PC-9 (cell line): Measurements from ENCODE around the gene MAPT.

Experiments
- EZH2 ChIP-seq: fragments of 200-600 bp; sonication (generic); IDR thresholded peaks from 2 replicates; pipeline ENCODE4 v1.8.0; 2017; ENCODE audit warnings: antibody characterized with exemption, low read depth
- TF ChIP-seq, protein P1 (sequence below): fragments of 200-600 bp; sonication (generic); conservative IDR thresholded peaks from 2 replicates; pipeline ENCODE4 v1.6.1; 2017; ENCODE audit warnings: mixed run types, antibody characterized with exemption, mild to moderate bottlenecking, moderate library complexity

DNA sequence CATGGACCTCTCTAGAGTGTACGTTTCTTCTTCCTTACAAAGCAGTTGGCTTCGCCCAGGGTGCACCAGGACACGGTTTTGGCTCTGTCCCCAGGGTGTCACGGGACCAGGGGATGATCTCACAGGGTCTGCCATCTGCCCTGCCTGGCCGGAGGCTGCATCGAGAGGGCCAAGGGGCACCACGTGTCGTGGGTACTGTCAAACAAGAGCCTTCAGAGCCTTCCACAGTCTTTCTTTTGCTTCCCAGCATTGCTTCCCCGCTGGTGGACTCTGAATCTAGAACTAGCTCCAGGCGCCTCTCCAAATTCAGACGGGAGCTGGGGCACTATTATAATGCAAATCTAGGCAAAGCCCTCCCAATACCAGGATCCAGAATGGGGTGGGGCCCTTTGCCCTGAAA lies 47.9 kb downstream of the MAPT start:
- TF ChIP-seq EZH2, result no peak
- TF ChIP-seq, protein P1, sequence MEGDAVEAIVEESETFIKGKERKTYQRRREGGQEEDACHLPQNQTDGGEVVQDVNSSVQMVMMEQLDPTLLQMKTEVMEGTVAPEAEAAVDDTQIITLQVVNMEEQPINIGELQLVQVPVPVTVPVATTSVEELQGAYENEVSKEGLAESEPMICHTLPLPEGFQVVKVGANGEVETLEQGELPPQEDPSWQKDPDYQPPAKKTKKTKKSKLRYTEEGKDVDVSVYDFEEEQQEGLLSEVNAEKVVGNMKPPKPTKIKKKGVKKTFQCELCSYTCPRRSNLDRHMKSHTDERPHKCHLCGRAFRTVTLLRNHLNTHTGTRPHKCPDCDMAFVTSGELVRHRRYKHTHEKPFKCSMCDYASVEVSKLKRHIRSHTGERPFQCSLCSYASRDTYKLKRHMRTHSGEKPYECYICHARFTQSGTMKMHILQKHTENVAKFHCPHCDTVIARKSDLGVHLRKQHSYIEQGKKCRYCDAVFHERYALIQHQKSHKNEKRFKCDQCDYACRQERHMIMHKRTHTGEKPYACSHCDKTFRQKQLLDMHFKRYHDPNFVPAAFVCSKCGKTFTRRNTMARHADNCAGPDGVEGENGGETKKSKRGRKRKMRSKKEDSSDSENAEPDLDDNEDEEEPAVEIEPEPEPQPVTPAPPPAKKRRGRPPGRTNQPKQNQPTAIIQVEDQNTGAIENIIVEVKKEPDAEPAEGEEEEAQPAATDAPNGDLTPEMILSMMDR, result no peak
